Osteoblast (primary cell): ENCODE measurements around the gene SLC13A2. TPM values are rescaled to one million over a fixed set of nuclear protein-coding genes. Genes with fewer than 3 reads are reported as not detected.

ENCODE experiments used
- DNase-seq: peaks from one replicate; pipeline ENCODE4 v3.0.0; 2011; ENCODE audit warnings: low spot score, mixed read lengths; ENCODE audit not compliant: insufficient read length; ENCODE audit errors: missing footprints
- H2AFZ ChIP-seq: 2 replicates; pipeline ENCODE4 v1.6.0; 2011; ENCODE audit warnings: mild to moderate bottlenecking, low read length
- H3K27ac ChIP-seq: 2 replicates; pipeline ENCODE4 v1.5.1; 2011; ENCODE audit warnings: mild to moderate bottlenecking, low read depth, low read length, moderate library complexity
- H3K27me3 ChIP-seq: 2 replicates; pipeline ENCODE4 v1.6.0; 2012; ENCODE audit warnings: mild to moderate bottlenecking, control low read depth, inconsistent platforms, low read length, moderate library complexity; ENCODE audit not compliant: insufficient read depth
- H3K36me3 ChIP-seq: 2 replicates; pipeline ENCODE4 v1.5.1; 2011; ENCODE audit warnings: mild to moderate bottlenecking, low read length, control low read depth, moderate library complexity; ENCODE audit not compliant: insufficient read depth
- H3K4me1 ChIP-seq: 2 replicates; pipeline ENCODE4 v1.5.1; 2011; ENCODE audit warnings: mild to moderate bottlenecking, low read length, control low read depth, moderate library complexity; ENCODE audit not compliant: insufficient read depth
- H3K4me2 ChIP-seq: 2 replicates; pipeline ENCODE4 v1.6.0; 2011; ENCODE audit warnings: mild to moderate bottlenecking, low read length; ENCODE audit not compliant: insufficient read depth
- H3K4me3 ChIP-seq: fragments of 200-600 bp; sonication (generic); 3 replicates; pipeline ENCODE4 v1.5.1; 2012; ENCODE audit warnings: mild to moderate bottlenecking, low read length, inconsistent platforms; ENCODE audit not compliant: insufficient read depth
- H3K79me2 ChIP-seq: 2 replicates; pipeline ENCODE4 v1.6.0; 2012; ENCODE audit warnings: mild to moderate bottlenecking, low read length, control low read depth, inconsistent platforms; ENCODE audit not compliant: insufficient read depth
- H3K9me3 ChIP-seq: 2 replicates; pipeline ENCODE4 v1.5.1; 2011; ENCODE audit warnings: low read depth, low read length, control low read depth
- H4K20me1 ChIP-seq: 2 replicates; pipeline ENCODE4 v1.6.0; 2012; ENCODE audit warnings: mild to moderate bottlenecking, low read length, control low read depth; ENCODE audit not compliant: insufficient read depth
- CTCF ChIP-seq: IDR thresholded peaks from 2 replicates; pipeline ENCODE4 v1.5.1; 2011; ENCODE audit warnings: mild to moderate bottlenecking, low read depth, low read length, moderate library complexity; ENCODE audit errors: extremely low read depth
- total RNA-seq: library from RNA; depleted of rRNA; stranded (reverse); fragments of >200 nt; gene quantifications from 2 replicates; pipeline ENCODE4 v1.2.3, GENCODE V29; 2012

The SLC13A2 gene
- total RNA-seq, 1 donor: not detected

- Histone ChIP-seq H3K4me1 (no peaks in the 10 kb centered on the region), H3K4me3 (no peak overlapping the region), H3K27ac (no peak overlapping the region), H3K27me3 (no peaks in the 10 kb centered on the region), H4K20me1 (peaks cover 29% of the 10 kb centered on the region), H3K79me2 (peaks cover 9% of the 10 kb centered on the region), H3K4me2 (no peak overlapping the region), H3K9me3 (no peaks in the 10 kb centered on the region), H2AFZ (no peak overlapping the region), H3K36me3 (peaks cover 11% of the 10 kb centered on the region)
- no peak for TF ChIP-seq CTCF
- peak; percentile 68 for DNase-seq
These were observed 72.5 kb downstream of the SLC13A2 start for GRCh38 chr17:28545787-28546415.

- Histone ChIP-seq H2AFZ (no peak overlapping the region), H3K79me2 (peaks cover 20% of the 10 kb centered on the region), H3K4me3 (no peak overlapping the region), H3K27me3 (no peaks in the 10 kb centered on the region), H3K9me3 (no peaks in the 10 kb centered on the region), H3K4me1 (peaks cover 5% of the 10 kb centered on the region), H3K27ac (no peak overlapping the region), H3K36me3 (peaks cover 11% of the 10 kb centered on the region), H4K20me1 (peaks cover 39% of the 10 kb centered on the region), H3K4me2 (no peak overlapping the region)
- no peak for DNase-seq
- no peak for TF ChIP-seq CTCF
These were observed 73.7 kb downstream of the SLC13A2 start for GRCh38 chr17:28547096-28547622.

Other genes with a start within 250 kb of the SLC13A2 start
- 20.6 TPM in 2 replicates for gene TMEM97, start 154.4 kb upstream of the SLC13A2 start, total RNA-seq
- gene IFT20, start 138.2 kb upstream of the SLC13A2 start, total RNA-seq: 59.4 and 59.8 TPM in 2 replicates
- 31.8 and 33.3 TPM in 2 replicates for gene TNFAIP1, start 137.9 kb upstream of the SLC13A2 start, total RNA-seq
- gene POLDIP2, start 116.1 kb upstream of the SLC13A2 start, total RNA-seq: 82.9 and 84.6 TPM in 2 replicates
- gene SEBOX, start 108.4 kb upstream of the SLC13A2 start, total RNA-seq: not detected in 2 replicates
- gene VTN, start 103.3 kb upstream of the SLC13A2 start, total RNA-seq: under 0.01 TPM in 1 of 2 replicates, not detected in the other
- gene SARM1, start 102.0 kb upstream of the SLC13A2 start, total RNA-seq: 5.8 and 5.9 TPM in 2 replicates
- 6.8 and 8.0 TPM in 2 replicates for gene SLC46A1, start 67.4 kb upstream of the SLC13A2 start, total RNA-seq
- not detected in 2 replicates for gene FOXN1, start 32.7 kb downstream of the SLC13A2 start, total RNA-seq
- 23.2 and 25.0 TPM in 2 replicates for gene UNC119, start 79.0 kb downstream of the SLC13A2 start, total RNA-seq
- gene PIGS, start 97.9 kb downstream of the SLC13A2 start, total RNA-seq: 49.9 and 54.5 TPM in 2 replicates
- gene ALDOC, start 103.3 kb downstream of the SLC13A2 start, total RNA-seq: 9.4 and 17.0 TPM in 2 replicates
- gene SPAG5, start 125.4 kb downstream of the SLC13A2 start, total RNA-seq: 4.3 and 6.2 TPM in 2 replicates
- gene RSKR, start 140.5 kb downstream of the SLC13A2 start, total RNA-seq: 4.1 and 4.3 TPM in 2 replicates
- 170 and 171 TPM in 2 replicates for gene BLTP2, start 171.5 kb downstream of the SLC13A2 start, total RNA-seq
- gene SDF2, start 188.3 kb downstream of the SLC13A2 start, total RNA-seq: 37.4 and 40.9 TPM in 2 replicates
- gene SUPT6H, start 188.6 kb downstream of the SLC13A2 start, total RNA-seq: 47.4 and 54.2 TPM in 2 replicates
- gene PROCA1, start 238.2 kb downstream of the SLC13A2 start, total RNA-seq: 0.36 and 0.88 TPM in 2 replicates
- 176 and 186 TPM in 2 replicates for gene RAB34, start 244.2 kb downstream of the SLC13A2 start, total RNA-seq
- gene RPL23A, start 246.3 kb downstream of the SLC13A2 start, total RNA-seq: 428 and 494 TPM in 2 replicates